GM21390 (cell line): ENCODE measurements around the gene RNF41.
A peak's percentile ranks its signal among the peaks of the same experiment; 100 is the strongest.
"Not testable (repeated sequence)": the region's sequence is repeated elsewhere in the genome, so short reads cannot be mapped to it uniquely, and the experiment has no call there.

ENCODE experiments used
- ATAC-seq: cut with Tn5 transposase; IDR thresholded peaks from one replicate; pipeline ENCODE4 v1.9.1; 2021; ENCODE audit not compliant: unreplicated experiment

The RNF41 gene

DNA sequence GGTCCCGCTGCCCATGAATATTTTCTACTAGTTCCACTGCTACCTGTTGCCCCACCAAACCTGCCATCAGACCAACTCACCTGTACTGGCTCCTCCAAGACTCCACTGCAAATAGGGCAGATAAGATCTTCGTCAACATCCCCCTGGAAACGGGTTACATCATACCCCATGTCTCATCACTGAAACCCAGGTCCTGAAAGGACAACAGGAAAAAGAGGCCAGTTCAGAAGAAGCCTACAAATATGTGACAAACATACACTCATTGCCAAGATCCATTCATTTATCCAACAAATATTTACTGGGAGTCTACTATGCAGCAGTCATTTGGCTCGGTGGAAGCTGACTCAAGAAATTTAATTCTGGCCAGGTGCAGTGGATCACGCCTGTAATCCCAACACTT is 7.8 kb downstream of the RNF41 start:
- no peak for ATAC-seq

- no peak for ATAC-seq
Observed at GRCh38 chr12:56212361-56212760, 9.4 kb downstream of the RNF41 start.

DNA sequence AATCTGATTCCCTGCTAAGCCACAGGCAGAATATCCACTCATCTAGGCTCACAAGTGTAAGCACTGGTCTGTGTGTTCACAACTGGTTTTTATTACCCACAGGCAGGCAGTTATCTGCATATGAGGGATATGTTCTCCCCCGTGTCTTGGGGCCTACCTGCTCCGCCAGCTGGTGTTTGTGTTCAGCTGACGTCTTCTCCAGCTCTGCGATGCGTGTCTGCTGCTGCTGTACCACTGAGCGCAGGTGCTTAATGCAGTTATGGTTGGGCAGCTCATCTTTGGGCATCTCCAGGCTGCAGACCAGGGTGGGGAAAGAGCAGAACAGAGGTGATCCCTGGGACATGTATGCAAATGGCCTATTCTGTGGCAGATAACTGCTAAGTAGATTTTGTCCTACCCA is 13.7 kb downstream of the RNF41 start:
- ATAC-seq = no peak

DNA sequence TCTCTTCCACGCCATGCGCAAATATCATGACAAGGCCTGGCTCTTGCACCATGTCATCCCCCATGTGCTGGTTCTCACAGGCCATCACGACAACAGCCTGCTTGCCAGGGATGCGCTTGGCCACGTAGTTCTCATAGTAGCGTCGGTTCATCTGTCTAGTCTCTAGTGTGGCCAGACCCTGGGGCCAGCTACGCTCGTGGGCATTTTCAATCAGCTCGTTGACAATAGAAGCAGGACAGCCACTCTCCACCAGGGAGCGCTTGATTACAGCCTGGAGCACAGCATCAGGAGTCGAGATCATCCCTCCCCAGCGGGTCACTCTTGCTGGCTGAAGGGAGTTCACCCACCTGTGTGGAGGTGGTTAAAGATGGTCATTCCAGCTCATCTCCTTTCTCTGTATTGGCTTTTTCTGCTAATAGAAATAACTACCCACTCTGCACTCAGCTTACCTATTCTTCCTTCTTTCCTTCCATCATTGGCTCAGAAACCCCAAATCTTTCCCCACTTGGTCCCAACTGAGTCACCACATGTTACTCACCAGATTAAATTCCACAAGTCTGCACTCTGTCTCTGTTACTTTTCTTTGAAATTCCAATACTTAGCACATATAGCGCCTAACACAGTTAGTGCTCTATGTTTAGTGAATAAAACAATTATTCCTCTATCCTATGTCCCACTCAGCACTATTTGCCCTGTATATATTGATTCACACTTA is 15.1 kb downstream of the RNF41 start:
- no peak for ATAC-seq

DNA sequence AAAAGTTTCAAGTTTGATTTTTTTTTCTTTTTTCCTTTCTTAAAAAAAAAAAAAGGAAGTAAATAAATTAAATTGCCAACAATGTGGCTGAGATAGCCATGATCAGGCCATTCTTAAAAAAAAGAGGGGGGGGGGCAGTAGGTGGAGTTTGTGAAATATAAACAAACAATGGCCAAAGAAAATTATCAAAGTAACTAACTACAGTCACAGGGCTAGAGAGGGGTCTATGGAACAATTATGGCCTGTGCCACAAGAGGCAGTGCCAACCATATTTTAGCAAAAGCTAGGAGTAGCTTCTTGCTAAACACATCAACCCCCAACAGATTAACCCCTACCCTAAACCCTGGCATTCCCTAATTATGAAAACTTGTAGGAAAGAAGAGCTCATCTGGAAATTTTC is 16.3 kb downstream of the RNF41 start:
- no peak for ATAC-seq

DNA sequence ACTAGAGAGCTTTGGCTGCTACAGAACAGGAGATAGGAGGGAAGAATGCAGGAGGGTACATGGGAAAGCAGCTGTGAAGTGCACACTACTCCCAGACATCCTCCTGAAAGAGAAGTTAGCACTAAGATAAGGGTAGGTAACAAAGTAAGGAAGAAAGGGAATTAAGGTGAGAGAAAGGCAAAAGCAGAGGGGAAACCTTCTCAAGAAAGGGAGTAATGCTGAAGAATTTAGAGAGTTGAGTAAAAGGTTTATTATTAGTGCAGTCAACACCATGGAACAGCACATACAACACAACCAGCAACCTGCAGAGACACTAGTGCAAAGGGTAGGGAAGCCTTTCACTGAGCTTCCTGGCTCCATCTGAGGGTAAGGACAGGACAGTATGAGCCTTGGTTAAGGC is 17.4 kb downstream of the RNF41 start:
- no peak for ATAC-seq

DNA sequence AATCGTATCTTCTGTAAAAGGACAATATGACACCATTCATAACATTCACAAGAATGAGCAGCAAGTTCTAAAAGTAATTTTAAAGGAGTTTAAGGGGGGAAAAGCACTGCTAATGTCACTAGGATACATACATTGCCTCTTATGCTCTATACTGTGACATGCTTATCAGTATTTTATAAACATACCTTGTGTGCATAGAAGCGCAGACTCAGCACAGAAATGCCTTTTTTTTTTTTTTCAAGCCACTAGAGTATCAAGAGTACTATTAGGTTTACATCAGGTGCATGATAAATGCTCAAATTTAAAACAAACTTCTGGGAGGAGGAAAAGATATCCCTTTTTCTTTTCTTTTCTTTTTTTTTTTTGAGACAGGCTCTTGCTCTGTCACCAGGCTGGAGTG is 18.9 kb downstream of the RNF41 start:
- no peak for ATAC-seq

DNA sequence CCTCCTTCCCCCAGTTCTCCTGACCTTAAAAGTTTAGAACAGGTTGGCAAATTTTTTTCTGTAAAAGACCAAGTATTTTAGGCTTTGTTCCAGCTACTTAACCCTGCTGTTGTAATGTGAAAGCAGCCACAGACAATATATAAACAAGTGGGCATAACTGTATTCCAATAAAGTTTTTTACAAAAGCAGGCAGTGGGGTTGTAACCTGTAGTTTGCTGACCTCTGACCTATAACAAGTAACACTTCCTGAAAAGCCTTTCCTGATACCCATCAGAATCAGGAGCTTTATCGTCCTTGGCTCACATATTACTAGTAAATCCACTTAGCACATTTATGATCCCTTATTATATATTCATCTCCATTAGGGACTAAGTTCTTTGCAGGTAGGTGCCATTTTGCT is 19.4 kb downstream of the RNF41 start:
- no peak for ATAC-seq

- no peak for ATAC-seq
Observed at GRCh38 chr12:56198836-56199235, 22.9 kb downstream of the RNF41 start.

- ATAC-seq = no peak
Observed at GRCh38 chr12:56197921-56198635, 23.6 kb downstream of the RNF41 start.

DNA sequence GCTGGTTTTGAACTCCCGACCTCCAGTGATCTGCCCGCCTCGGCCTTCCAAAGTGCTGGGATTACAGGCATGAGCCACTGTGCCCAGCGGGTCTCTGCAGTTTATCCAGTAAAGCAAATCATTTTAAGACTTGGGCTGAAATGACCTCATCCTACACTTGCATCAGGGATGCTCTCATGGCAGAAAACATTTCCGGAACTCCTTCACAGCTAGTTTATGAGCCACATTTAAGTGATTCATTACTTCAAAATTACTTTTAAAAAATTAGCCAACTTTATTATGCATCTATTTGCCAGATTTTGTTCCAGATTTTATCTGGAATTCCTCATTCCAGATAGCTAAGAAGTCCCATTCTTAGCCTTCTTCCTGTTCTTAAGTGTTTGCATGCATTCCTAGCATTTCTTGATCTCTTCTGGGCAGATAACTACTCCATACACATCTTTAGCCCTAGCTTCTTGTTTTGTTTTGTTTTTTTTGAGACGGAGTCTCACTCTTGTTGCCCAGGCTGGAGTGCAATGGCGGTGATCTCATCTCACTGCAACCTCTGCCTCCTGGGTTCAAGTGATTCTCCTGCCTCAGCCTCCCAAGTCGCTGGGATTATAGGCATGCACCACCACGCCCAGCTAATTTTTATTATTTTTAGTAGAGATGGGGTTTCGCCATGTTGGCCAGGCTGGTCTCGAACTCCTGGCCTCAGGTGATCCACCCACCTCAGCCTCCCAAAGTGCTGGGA is 24.7 kb downstream of the RNF41 start:
- ATAC-seq = not testable (repeated sequence)

DNA sequence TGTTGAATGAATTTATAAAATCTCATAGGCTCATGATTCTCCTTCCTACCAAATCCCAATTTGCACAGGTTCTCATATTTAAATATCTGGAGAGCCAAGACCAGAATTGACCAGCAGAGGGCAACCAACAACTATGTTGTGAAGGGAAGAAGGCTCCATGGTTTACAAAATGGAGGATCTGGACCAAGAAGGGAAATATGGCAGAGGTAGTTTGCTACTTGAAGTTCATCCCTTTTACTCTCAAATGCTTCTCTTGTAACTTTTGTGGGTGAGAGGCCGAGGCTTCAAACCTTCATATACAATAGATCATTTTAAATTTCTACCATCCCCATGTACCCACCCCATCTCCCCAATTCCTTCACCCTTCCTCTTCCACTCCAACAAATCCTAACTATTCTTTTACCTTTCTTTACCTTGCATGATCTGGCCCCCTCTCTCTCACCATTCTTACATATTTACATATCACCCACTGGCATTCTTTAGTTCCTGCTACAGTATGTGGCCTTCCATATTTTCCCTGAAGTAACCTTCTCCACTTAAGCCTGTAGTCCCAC is 28.6 kb downstream of the RNF41 start:
- ATAC-seq = no peak

DNA sequence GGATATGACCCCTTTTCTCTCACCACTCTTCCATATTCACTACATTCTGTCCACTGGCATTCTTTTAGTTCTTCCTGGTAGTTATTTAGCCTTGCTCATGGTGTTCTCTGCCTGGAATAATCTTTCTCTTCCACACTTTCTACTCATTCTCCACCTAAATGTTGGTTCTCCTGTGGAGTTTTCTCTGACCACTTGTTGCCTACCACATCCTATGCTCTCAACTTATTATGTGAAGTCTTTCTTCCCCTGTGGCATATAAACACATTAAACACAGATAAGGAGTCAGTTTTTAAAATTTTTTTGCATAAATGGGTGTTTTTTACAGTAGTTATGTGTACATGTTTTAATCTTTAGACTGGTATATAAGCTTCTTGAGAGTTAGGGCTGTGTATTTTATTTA is 29.1 kb downstream of the RNF41 start:
- ATAC-seq = no peak

GRCh38 chr12:56190695-56191155 is 31.0 kb downstream of the RNF41 start:
- no peak for ATAC-seq

DNA sequence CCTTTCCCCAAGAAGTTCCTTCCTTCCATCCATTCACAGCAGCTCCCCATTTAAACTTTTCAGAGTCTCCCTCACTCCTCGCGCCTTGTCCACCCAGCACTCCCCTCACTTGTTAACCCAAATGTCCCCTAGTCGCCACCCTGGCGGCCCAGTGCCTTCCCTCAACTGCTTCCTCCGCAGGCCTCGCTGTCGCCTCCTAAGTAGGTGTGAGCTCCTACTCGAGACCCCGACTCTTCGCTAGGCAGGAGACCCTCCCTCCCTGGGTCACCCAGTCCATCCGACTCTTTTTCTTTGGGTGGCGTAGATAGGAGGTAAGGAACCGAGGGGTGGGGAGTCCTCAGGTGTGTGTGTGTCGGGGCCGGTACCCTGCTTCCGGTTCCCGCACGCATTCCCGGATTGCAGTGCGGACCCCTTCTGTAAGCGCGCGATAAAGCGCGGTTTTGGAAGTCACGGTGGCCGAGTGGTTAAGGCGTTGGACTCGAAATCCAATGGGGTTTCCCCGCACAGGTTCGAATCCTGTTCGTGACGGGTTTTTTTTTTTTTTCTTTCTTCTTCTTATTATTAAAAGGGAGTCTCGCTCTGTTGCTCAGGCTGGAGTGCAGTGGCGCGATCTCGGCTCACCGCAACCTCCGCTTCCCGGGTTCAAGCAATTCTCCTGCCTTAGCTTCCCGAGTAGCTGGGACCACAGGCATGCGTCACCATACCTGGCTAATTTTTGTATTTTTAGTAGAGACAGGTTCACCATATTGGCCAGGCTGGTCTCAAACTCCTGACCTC is 31.6 kb downstream of the RNF41 start:
- ATAC-seq = peak; percentile 27

GRCh38 chr12:56189099-56189917 is 32.4 kb downstream of the RNF41 start, which contains the start of gene SMARCC2:
SMARCC2 (minus strand) TSS chr12:56189483; CDS start chr12:56189461, 22 bp downstream.
- ATAC-seq = peak; percentile 71

- ATAC-seq = no peak
Observed at GRCh38 chr12:56188778-56189098, 33.0 kb downstream of the RNF41 start.

DNA sequence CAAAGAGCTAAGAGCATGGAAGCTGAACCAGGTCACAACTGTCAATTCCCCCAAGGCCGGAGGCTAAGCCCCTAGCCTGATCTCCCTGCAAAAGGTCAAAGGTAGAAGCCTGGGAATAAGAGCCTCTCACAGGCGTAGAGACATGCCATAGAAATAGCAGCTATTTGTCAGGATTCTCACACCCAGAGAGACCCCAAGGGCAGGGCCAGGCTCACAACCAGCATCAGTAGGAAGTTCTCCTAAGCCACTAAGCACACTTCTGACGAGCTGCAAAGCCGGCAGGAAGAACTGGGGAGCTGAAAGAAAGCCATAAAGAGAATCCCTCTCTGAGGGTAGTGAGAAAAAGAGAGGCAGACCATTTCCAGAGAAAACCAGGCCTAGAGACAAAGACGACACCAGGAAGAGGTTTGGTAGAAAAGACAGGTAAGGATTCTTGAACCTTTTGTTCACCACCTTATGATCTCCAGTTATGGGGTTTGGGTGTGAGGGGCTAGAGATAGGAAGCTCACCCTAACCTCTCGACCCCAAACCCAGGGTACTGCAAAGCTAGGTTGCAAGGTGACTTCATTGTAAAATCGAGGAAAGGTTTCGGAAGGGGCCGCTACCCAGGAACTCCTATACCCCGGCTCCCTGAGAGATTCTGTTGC is 33.5 kb downstream of the RNF41 start:
- ATAC-seq = no peak

- no peak for ATAC-seq
Observed at GRCh38 chr12:56186957-56187356, 34.8 kb downstream of the RNF41 start.

- no peak for ATAC-seq
Observed at GRCh38 chr12:56178347-56178746, 43.4 kb downstream of the RNF41 start.
